ENCODE measurements around the gene GLRA3.
A peak's percentile ranks its signal among the peaks of the same experiment; 100 is the strongest.
"Not testable (repeated sequence)": the region's sequence is repeated elsewhere in the genome, so short reads cannot be mapped to it uniquely, and the experiment has no call there.

GLRA3 gene

DNA sequence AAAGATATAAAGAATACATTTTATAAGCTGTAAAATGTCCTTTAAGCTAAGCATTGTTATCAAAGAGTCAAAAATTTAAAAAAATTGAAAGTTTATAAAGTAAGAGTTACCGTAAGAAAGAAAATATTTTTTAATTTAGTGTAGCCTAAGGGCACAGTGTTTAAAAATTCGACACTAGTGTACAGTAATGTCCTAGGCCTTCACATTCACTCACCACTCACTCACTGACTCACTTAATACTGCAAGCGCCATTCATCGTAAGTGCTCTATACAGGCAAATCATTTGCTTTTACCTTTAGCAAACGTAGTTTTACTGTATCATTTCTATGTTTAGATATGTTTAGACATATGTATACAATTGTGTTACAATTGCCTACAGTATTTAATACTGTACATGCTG, 20.2 kb downstream of the GLRA3 start:
- DNase-seq: no peak

DNA sequence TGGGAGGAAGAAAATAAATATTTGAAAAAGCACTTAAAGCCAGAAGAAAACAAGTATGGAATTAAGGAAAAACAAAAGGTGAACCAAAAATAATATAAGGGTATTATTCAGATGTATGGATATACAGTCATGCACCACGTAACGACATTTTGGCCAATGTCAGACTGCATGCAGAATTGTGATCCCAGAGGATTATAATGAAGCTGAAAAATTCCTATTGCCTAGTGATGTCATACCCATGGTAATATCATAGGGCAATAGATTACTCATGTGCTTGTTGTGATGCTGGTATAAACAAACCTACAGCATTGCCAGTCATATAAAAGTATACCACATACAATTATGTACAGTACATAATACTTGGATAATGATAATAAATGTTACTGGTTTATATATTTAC, 20.9 kb downstream of the GLRA3 start:
- DNase-seq: no peak

DNA sequence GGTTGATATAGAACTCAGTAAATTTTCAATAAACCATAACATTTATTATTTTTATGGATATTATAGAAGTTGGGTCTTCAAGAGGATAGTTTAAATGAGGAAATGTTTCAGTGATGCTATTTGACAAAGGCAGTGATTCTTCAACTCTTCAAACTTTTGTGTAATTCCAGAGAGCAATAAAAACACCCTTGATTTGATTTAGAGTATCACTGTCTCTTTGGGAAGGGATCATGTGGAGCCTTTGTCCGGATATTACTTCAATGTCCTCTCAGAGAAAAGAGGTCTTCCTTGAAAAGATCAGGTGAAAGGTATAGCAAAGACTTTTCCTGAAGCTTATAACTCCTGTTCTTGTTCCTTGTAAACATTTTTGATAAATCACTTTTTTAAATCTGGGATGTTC, 23.3 kb downstream of the GLRA3 start:
- DNase-seq: no peak

DNA sequence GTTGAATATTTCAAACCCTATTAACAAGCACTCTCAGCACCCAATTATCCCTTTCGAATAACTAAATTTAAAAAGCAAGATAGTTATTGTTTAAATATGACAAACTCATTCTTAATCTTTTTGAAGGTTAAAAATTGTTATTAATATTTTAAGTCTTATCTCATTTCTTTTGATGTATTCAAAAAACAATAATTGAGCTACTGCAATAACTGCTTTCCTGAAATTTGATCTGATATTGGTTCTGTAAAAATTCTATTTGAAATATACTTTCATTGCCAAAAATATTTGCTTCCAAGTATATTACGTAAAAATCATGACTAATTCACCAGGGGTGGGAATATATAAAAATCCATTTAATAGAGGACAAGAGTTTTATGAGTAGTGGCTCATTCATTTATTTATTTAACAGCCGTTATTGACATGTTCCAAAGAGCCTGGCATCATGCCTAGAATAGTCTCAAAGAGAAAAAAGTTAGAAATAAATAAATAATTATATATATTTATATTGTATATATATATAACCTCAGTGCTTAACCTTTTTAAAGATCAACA, 34.4 kb downstream of the GLRA3 start:
- DNase-seq: no peak

DNA sequence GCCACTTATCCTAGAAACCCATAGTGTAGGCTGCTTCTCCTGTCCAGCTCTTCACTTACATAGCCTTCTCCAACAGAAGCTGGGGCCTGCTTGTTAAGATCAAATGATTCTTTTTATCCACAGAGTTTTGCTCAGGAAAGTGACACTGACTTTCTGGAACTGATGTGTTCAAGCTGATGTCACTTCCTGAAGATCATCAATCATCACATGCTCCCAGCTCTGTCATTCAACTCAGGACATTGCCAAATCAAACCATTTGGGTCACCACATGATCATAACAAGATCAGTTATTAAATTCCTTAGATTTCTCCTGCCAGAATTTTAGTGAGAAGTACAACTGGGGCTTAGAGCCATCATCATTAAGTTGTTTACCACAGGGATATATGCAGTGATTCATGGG, 39.4 kb downstream of the GLRA3 start:
- no peak for DNase-seq

DNA sequence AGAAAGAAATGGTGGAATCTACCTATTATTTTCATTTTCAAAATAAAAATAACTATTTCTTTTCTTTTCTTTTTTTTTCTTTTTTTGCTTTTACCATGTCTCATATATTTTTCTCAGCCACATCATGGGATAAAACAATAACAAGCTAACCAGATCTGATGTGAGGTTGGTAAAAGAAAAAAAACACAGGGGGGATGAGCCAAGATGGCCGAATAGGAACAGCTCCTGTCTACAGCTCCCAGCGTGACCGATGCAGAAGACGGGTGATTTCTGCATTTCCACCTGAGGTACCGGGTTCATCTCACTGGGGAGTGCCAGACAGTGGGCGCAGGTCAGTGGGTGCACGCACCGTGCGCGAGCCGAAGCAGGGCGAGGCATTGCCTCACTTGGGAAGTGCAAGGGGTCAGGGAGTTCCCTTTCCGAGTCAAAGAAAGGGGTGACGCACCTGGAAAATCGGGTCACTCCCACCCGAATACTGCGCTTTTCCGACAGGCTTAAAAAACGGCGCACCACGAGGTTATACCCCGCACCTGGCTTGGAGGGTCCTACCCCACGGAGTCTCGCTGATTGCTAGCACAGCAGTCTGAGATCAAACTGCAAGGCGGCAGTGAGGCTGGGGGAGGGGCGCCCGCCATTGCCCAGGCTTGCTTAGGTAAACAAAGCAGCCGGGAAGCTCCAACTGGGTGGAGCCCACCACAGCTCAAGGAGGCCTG, 50.6 kb downstream of the GLRA3 start:
- not testable (repeated sequence) for DNase-seq

DNA sequence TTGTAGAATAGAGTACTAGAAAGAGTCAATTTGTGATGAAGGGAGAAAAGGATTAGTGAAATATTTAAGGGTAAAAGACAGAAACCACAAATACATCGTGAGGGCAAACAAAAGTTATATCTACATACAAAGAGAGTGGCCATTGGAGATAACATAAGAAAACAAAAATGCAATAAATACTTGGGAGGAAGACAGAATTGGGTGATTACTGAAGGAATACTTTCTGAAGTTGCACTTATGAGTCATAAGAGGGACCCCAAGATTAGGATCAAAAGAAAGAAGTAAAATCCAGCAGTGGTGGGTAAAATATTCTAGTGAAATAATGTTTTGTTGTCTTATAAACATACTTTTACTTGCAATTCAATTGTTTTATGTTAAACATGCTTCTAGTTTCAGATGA, 53.7 kb downstream of the GLRA3 start:
- no peak for DNase-seq

DNA sequence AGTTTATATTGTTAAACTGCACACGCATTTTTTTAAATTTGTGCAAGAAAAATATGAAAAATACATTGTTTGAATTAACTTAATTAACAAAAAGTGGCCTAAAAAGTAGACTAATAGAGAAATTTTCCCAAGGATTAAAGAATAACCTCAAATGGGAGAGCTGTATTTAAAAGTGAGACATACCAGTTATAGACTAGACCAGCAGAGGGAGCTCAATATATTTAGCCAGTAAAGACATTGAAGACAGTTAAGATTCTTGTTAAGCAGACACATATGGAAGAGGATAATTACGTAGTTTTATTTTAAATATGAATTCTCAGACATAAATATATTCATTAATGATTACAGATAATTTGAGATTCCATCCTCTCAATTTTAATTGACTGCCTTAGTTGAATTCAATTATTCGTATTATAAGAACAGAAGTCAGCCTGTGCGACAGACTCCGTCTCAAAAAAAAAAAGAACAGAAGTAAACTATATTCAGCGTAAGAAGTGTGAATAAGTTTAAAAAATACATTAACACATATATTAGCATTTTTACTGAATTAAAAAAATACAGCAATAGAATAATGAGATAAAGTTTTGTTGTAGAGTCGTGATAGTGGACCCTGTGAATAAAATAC, 64.8 kb downstream of the GLRA3 start:
- peak; percentile 40 for DNase-seq

DNA sequence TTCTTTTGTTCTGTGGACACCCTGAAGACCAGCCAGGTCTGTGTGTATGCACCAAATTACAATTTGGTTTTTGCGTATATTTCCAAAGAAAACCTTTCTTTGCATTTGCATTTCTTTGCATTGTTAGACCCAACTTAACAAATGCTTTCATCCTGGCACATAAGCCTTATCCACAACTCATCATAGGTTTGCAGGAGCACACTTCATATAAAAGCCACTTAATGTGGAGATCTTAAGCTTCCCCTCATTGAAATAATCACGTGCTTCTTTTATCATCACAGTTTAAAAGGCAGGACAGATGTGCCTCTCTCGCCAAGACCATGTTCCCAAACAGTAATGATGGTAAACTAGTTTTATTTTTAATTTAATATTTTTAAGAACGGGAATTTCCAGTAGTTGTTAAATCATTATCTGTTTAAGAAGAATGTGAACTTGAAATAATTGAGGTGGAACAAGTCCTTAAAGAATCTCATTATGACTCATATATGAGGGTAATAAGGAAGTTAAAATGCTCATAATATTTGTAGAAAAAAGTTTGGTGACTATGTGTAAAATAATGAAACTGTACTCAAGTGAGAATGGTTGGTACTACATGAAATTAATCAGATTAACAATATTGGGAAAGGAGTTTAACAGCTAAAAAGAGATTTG, 65.5 kb downstream of the GLRA3 start:
- no peak for DNase-seq

DNA sequence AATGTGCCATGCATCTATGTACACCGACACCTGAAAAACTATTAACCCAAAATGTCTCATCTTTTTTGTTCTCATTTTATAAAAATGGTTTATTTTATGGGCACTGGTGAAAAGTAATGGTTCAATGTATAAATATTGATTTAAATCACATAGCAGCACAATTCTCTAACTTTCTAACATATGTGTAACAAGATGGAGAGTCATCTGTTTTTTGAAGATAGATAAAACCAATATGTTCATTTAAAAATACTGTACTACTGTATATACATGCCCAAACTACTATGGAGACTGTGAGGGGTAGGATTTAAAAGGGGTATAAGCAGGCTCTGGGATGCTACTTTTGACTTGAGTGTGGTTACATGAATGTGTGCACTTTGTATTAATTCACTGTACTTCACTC, 67.6 kb downstream of the GLRA3 start:
- no peak for DNase-seq

DNA sequence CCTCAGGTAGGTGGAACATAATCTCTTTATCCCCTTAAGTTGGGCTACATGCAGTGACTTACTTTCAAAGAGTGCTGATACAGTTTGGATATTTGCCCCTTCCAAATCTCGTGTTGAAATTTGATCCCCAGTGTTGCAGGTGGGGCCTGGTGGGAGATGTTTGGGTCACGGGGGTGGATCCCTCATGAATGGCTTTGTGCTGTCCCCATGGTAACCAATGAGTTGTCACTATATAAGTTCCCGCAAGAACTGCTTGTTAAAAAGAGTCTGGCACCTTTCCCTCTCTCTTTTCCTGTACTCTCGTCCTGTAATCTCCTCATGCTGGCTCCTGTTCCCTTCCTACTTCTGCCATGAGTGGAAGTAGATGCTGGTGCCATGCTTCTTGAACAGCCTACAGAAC, 71.3 kb downstream of the GLRA3 start:
- no peak for DNase-seq

DNA sequence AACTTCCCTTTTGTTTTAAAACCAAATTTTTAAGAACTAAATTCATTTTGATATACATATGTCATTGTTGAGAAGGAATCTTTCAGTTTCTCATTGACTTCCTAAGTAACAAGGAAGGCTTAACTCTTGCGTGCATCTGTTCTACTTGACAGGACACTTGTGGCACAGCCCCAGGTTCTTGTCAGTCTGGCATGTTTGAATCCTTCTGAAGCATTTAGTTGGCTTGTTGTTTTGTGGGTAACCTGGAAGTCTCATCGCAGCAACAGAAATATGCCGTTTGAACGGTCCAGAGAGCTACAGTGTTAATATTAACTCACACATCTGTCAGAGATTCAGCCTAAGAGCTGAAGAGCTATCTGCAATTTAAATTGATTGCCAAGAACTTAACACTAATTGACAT, 76.0 kb downstream of the GLRA3 start:
- DNase-seq: no peak

DNA sequence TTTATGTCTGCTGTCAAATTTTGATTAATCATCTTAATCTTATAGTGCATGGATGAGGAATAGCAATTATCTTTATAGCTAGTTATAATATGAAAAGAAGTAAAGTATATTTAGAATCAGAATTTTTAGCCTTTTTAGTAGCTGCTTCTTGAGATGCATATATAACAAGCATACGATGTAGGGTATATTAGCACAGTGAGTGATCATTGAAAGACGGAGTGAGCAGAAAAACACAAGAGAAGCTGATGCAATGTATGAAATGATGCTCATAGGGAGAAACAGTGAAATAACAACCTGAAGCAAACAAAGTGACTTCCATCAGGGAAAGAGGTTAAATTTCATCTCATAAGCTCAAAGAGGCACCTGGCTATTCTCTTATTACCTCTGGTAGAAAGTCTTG, 77.0 kb downstream of the GLRA3 start:
- DNase-seq: no peak

DNA sequence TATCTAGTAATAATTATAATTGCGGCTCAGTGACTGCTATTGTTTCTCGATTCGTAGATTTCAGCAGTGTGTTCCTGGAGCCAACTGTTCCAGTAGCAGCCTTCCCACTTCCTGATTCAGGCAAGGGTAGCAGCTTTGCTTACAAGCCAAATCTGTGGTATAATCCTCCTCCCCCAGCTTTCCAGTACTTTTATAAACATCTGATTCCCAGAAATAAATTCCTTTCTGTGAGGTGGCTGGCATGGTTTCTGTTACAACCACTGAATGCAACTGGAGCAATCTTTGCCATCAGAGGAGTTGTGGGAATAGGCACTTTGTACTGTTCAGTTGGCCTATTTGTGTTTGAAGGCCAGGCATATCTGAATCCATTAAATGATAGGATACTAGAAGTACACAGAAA, 80.0 kb downstream of the GLRA3 start:
- DNase-seq: no peak

DNA sequence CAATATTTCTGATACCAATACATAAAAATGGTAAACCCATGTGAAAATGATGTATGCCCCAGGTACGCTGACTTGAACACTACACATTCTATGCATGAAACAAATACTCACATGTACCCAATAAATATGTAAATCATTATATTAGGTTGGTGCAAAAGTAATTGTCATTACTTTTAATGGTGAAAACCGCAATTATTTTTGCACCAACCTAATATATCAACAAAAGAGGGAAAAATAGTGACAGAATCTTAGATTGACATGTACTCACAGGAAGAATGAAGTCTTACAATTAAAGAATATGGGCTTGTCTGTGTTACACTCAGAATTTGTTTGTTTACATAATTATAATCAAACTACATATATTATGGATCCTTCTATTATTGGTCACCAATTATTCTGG, 82.3 kb downstream of the GLRA3 start:
- DNase-seq: no peak

DNA sequence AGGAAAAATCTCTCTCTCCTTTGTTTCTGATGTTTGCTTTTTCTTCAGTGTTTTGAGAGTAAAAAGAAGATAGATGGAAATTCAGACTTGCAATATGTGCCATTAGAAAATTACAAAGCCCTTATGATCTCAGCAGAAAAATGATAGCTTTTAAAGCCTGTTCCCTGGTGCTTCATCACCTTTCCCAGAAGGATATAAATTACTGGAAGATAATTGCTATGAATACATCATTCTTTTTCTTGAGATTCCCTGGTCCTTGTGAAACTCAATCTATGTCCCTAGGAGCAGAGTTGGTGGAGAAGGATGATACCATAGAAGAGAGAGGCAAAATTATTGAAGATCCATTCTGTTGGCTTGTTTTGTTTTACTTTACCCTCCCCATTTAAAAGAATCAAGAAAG, 86.5 kb downstream of the GLRA3 start:
- DNase-seq: no peak

DNA sequence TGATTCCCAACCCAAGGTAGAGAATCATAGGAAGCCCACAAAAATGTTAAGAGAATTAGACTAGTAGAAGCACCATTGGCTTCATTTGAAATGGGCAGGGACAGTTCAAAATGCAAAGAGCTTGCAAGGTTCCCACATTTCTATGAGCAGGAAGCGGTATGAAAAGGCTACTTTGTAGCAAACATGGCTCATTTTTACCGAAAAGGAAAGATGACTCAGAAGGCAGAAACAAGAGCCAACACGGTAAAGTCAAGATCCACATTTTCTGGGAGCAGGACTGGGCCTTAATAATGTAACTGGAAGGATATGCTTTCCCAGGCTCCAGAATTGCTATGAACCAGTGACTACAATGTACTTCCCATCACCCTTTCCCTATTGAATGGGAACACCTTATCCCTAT, 89.5 kb downstream of the GLRA3 start:
- no peak for DNase-seq

DNA sequence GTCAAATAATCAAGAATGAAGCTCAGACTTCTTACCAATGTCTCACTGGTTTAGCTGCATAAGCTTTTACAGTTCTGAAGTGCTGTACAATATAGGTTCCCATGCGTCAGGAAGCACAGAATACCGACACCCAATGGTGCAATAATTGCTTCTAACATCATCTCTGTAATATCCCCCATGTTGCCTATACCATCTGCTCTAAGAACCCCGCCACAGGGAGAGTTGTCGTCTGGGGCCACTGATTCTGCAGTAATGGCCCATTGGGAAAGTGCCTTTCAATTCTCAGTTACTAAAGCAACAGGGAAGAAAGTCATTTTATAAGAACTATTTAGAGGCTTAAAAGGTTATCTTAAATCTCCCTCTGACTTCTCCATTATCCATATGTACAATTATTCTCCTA, 94.9 kb downstream of the GLRA3 start:
- no peak for DNase-seq

DNA sequence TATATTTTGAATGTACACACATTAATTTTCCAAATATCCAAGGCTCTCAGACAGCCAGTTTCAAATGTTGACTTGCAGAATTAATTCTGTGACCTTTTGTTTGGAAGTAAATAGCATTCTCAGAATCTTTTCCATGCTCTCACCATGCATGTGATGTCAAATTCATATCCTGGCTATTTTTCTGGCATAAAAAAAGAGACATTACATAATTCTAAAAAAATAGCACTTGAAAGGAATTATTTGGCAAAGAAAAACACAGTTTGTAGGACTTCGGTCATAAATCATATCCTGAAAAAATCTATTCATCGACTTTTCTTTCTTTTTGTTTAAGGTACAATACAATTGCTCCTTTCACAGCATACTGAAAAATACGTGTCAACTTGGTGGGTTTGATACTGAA, 111.2 kb downstream of the GLRA3 start:
- no peak for DNase-seq

DNA sequence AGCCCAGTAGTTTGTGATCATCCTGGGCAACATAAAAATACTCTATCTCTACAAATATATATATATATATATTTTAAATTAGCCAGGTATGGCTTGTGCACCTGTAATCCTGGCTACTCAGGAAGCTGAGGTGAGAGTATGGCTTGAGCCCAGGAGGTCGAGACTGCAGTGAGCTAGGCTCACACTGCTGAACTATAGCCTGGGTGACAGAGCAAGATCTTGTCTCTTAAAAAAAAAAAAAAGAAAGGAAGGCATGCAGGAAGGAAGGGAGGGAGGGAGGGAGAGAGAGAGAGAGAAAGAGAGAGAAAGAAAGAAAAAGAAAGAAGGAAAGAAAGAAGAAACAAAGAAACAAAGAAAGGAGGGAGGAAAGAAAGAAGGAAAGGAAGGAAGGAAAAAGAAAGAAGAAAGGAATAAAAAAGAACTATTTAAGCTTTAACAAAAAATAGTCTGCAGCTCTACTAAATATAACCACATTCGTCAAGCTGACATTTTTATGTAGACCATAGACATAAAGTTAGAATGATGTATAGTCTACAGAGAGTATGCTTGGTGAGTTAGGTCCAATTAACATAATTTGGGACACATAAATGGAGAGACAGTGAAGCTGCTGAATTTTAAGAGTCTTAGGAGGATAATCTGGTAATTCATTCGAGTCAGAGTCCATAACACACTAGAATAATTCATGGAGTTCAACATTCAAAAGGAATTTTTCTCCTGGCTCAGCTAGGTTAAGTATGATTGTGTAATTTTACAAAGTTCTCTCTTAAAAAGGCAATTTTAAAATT, 111.9 kb downstream of the GLRA3 start:
- DNase-seq: no peak

DNA sequence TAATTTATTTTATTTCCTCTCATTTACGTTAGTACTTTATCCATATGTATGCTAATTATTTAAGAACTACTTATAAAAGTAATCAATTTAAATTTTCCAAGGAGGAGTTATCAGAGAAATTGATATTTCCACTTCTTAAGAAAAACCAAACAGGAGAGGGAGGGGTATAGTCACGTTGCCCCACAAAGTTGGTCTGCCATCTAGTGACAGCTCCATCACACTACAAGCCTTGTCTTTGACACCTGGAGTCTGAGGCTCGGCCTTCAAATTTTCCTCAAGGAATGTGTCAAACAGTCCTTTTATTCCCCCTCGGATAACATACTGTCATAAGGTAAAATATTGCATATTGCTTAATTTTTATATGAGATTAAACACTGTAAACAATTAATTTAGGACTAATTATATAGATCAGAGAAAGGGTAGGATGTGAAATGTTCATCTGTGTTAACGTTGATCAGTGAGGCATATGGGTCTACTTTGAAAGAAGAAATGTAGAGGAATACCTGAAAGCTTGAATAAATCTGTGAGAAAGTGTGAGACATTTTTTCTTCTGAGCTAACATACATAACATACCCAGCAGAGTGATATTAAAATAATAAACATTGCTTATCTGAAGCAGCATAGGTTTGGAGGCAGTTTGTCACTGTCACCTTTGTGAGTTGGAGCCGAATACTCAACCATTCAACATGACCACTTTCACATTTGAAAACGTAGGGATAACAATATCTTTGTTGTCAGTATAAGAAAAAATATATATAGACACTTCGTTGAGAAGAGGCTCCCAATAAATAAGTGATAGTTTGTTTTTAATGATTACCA, 114.4 kb downstream of the GLRA3 start:
- peak; percentile 17 for DNase-seq

DNA sequence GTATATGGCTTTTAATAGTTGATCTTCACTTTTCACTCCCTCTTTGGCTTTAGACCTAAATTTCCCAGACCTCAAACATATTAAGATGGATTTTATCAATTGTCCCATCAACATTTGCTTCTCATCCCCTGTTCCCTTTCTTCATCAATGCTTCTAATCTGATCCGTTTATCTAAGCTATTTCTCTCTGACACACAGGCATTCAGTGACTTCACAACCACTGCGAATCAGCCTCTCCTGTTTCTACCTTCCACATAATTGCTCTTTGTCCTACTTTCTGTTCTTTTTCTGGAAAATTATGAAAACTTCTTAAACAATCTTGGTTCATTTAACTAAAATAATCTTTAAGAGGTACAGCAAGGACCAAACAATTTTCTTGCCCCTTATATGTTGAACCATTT, 115.2 kb downstream of the GLRA3 start:
- no peak for DNase-seq

DNA sequence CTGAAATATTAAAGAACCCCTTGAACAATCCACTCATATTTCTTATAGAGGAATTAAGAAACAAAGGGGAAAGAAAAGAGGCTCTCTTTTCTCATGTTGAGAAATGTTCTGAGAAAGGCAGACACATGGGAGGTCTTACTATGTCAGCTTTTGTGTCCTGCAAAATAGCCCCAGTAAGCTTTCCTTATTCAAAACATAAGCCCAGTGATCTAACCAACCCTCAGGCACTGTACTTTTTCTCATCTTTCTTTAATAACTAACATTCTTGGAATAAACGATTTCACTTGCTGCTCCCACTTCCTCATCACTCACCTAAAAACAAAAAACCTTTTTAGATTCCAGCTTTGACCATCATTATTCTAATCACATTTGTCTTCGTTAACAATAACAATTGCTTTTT, 115.9 kb downstream of the GLRA3 start:
- no peak for DNase-seq
